NCI-H82 treated with DMSO at 0.1 percent for 48 hours (cell line): ENCODE results near the gene NXPH4.

Experiments used
- DNase-seq: peaks from one replicate; lab custom pipeline; 2025; ENCODE audit not compliant: unreplicated experiment; lab: John Stamatoyannopoulos, UW

NXPH4 gene

DNA sequence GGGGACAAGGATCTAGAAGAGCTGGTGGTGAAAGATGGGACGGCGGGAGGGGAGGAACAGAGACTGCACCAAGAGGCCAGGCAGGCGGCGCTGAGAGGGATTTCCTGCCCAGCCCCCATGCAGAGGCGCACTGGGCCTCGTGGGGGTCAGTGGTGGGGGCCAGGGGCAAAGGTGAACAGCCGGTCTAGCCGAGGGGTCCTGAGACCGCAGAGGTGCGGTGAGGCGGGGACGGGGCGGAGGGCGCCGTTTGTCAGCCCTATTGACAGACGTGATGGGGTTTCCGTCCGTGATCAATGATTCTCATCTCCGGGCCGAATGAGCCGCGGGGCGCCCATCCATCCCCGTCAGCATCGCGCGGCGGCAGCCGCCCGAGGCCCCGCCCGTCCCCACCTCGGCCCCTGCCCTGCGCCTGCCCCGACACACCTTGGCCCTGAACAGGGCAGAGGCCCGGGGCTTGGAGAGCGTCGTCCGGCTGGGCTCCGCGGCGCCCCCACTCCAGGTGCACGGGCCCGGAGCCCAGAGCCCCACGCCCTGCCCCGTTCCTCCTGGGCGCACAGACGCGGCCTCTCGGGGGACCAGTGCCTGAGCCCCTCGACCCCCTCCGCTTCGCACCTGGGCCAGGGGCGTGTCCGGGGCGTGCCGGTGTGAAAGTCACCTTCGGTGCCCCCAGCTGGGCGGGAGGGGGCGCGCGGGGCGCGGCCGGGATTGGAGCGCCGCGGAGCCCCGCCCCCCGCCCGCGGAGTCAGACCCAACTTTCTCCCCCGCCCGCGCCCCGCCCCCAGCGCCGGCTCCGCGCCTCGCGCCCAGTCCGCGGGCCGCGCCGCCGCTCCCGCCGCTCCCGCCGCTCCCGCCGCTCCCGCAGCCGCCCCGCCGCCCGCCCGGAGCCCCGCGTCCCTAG, at the start of gene NXPH4:
Gene NXPH4, plus strand, starts transcription at position 781 of the 898 bp plus-strand sequence. CDS start 176 bp downstream, outside the sequence.
- DNase-seq: no peak

DNA sequence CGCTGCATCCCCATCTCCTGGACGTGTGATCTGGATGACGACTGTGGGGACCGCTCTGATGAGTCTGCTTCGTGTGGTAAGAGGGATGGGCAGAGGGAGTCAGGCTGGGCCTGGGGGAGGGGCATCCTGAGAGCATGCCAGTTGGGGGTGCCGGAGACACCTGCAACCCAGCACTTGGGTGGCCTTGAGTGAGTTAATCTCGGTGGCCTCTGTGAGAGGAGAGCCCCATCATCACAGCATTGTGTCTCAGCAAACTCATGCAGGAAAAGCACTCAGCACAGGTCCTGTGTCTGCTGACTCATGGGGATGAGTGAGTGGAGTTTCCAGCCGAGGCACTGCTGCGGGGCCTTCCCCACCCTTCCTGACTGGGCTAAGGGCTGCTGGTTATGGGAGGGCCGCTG, 49.6 kb upstream of the NXPH4 start:
- no peak for DNase-seq

DNA sequence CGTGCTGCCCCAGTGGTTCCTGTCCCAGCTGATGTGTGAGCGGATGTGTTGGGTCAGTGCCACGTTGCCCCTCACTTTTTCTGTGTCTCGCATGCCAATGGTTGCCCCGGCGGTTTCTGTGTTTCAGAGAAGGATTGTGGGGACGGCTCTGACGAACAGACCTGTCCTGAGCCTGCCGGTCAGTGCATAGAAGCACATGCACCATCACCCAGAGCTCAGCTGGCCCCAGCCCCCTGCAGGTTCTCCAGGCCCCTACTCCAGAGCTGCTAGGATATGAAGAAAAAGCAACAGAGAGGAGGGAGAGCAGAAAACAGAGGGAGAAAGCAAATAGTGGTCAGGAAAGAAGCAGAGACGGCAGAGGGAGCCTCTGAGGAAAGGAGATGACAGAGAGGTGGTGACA, 48.5 kb upstream of the NXPH4 start:
- no peak for DNase-seq

DNA sequence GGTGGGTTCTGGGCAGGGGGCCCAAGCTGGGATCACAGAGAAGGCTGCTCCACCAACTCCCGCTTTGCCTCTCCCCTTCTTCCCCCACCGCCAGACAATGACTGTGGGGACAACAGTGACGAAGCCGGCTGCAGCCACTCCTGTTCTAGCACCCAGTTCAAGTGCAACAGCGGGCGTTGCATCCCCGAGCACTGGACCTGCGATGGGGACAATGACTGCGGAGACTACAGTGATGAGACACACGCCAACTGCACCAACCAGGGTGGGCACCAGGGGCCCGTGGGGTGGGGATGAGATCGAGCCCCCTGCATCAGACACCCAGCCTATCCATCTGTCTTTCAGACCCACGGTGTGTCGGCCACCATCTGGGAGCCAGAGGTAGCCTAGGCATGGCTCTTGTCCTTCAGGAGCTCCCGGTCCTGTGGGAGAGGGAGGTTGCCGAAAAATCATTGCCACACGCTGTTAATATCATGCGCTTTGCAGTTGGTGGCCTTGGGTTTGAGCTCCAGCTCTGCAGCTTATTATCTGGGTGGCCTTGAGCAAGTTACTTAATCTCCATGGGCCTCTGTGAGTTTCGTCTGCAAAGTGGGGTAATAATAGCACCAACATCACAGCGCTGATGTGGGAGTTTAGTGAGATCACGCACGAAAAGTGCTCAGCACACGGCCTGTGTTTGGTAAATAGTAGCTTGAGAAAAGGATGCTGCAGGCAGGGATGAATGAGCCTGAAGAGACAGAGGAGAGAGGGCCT, 47.4 kb upstream of the NXPH4 start:
- DNase-seq: no peak

DNA sequence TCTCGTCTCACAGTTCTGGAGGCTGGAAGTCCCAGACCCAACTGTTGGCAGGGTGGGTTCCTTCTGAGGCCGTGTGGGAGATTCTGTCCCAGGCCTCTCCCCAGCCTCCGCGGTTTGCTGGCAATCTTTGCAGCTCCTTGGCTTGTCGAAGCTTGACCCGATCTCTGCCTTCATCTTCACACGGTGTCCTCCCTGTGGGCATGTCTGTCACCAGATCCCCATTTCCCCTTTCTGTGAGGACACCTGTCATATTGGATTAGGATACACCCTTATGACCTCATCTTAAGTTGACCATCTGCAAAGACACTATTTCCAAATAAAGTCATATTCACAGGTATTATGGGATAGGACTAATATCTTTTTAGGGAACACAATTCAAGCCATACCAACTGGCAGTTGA, 46.6 kb upstream of the NXPH4 start:
- DNase-seq: no peak

DNA sequence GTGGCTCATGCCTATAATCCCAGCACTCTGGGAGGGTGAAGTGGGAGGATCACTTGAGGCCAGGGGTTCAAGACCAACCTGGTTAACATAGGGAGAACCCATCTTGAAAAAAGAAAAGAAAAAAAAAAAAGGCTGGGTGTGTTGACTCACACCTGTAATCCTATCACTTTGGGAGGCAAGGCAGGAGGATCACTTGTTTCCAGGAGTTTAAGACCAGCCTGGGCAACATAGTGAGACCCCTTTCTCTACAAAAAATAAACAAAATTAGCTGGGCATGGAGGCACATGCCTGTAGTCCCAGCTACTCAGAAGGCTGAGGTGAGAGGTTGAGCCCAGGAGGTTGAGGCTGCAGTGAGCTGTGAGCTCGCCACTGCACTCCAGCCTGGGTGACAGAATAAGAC, 46.2 kb upstream of the NXPH4 start:
- DNase-seq: no peak

DNA sequence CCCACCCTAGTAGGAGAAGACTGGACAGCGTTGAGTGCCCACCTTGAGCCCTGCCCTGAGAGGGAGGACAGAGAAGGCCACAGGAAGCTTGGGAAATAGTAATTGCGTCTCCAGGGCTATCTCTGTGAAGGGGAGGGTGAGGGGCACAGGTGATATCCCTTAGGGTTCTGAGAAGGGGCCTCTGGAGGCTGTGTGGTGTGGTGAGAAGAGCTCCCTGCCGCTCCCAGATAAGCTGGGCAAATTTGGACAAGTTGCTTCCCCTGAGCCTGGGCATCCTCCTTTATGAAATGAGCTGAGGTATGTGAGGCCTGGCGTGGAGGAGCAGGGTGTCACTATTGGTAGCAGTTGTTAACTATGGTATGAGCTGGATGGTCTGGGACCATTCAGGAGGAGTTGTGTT, 45.7 kb upstream of the NXPH4 start:
- no peak for DNase-seq

DNA sequence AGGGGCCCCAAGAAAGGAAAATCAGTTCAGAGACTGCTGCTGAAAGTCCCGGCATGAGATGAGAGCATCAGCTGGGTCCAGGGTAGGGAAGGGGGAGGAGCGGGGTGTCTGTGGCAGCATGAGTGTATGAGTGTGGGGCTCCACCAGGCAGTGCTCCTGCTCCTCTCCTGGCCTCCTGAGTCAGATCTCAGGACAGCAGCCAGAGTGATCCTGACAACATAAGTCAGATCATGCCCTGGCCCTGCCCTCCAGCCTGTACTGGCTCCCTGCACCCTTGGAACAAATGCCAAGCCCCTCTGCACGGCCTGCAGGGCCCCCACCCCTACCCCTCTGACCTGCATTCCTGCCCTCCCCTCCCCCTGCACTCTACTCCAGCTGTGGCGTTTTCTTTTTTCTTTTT, 44.9 kb upstream of the NXPH4 start:
- DNase-seq: no peak

DNA sequence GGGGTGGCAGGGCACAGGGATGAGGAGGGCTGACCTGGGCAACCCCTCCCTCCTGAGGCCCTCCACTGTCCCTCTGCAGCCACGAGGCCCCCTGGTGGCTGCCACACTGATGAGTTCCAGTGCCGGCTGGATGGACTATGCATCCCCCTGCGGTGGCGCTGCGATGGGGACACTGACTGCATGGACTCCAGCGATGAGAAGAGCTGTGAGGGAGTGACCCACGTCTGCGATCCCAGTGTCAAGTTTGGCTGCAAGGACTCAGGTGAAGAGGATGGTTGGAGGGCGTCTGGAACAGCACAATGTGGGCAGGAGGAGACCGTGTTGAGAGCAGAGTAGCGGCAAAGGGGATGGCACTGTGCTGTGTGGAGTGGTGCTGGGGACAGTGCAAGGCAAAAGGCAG, 43.5 kb upstream of the NXPH4 start:
- DNase-seq: no peak

DNA sequence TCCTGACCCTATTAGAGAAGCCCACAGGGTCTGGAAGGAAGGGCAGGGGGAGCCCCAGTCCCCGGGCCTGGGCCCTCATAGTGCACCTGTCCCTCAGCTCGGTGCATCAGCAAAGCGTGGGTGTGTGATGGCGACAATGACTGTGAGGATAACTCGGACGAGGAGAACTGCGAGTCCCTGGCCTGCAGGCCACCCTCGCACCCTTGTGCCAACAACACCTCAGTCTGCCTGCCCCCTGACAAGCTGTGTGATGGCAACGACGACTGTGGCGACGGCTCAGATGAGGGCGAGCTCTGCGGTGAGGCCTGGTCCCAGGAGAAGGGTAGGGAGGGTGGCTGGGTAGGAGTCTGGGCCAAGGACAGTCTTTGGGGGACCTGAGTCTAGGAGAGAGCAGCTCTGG, 42.9 kb upstream of the NXPH4 start:
- no peak for DNase-seq

DNA sequence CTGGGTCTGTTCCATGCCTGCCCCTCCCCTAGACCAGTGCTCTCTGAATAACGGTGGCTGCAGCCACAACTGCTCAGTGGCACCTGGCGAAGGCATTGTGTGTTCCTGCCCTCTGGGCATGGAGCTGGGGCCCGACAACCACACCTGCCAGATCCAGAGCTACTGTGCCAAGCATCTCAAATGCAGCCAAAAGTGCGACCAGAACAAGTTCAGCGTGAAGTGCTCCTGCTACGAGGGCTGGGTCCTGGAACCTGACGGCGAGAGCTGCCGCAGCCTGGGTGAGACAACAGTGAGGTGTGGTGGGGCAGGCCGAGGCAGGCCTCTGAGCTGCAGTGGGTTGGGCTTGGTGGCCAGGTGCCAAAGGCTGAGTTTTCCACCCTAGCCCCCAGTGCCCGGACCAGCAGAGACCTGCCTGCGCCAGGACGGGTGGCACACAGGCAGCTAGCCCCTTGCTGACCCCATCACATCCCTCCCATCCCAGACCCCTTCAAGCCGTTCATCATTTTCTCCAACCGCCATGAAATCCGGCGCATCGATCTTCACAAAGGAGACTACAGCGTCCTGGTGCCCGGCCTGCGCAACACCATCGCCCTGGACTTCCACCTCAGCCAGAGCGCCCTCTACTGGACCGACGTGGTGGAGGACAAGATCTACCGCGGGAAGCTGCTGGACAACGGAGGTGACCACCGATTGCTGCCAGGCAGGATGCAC, 41.0 kb upstream of the NXPH4 start:
- DNase-seq: peak; percentile 11

DNA sequence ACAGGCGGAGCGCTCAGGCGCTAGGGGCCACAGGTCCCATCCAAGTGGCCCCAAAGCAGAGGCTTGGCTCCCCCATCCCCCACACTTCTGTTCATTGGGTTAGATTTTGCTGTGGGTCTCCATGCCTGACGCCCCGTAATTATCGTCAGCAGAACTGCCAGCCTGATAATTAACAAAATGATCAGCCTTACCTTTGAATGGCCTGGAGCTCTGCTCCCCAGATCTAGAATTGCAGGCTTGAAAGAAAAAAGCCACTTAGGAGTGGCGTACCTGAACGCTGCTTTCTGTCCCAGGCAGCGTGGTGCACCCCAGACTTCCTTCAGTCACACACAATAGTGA, 40.5 kb upstream of the NXPH4 start:
- DNase-seq: no peak

DNA sequence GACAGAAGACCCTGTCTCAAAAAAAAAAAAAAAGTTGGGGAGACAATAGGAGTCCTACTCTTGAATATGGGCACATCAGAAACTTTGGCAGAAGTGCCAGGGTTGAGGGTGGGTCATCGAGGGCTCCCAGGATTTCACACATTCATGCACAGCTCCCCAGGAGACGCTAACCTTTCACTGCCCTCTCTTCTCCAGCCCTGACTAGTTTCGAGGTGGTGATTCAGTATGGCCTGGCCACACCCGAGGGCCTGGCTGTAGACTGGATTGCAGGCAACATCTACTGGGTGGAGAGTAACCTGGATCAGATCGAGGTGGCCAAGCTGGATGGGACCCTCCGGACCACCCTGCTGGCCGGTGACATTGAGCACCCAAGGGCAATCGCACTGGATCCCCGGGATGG, 39.7 kb upstream of the NXPH4 start:
- no peak for DNase-seq

DNA sequence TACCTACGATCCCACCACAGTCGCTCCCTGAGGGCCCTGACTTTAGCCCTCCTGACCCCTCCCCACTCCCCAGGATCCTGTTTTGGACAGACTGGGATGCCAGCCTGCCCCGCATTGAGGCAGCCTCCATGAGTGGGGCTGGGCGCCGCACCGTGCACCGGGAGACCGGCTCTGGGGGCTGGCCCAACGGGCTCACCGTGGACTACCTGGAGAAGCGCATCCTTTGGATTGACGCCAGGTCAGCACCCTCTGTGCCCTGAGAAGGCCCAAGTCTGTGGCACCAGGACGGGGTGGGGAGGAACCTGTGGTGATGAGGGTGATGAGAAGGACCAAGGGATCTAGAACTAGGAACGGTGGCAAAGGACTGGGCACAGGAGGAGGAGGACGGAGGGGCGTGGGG, 39.2 kb upstream of the NXPH4 start:
- DNase-seq: no peak

DNA sequence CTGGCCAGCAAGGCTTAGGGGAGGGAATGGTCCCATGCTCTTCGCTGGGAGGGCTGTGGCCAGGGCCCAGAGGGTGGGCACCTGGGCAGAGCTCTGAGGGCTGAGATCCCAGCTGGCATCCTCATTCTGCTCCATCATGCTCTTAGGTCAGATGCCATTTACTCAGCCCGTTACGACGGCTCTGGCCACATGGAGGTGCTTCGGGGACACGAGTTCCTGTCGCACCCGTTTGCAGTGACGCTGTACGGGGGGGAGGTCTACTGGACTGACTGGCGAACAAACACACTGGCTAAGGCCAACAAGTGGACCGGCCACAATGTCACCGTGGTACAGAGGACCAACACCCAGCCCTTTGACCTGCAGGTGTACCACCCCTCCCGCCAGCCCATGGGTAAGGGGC, 38.4 kb upstream of the NXPH4 start:
- DNase-seq: no peak

DNA sequence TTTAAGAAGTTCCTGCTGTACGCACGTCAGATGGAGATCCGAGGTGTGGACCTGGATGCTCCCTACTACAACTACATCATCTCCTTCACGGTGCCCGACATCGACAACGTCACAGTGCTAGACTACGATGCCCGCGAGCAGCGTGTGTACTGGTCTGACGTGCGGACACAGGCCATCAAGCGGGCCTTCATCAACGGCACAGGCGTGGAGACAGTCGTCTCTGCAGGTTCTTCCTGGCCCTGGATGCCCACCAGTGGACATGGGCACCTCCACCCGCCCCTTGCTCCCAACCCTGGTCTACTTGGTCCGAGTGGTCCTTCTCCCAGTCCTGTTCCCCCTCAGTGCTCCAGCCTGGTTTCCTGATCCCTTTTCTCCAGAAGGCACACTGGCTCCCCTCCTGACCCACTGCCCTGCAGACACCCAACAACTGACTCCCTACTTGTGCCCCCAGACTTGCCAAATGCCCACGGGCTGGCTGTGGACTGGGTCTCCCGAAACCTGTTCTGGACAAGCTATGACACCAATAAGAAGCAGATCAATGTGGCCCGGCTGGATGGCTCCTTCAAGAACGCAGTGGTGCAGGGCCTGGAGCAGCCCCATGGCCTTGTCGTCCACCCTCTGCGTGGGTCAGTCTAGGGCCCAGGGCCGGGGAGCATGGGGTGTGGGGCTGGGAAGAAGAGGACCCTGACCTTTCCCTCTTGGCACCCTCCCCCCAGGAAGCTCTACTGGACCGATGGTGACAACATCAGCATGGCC, 37.1 kb upstream of the NXPH4 start:
- no peak for DNase-seq

DNA sequence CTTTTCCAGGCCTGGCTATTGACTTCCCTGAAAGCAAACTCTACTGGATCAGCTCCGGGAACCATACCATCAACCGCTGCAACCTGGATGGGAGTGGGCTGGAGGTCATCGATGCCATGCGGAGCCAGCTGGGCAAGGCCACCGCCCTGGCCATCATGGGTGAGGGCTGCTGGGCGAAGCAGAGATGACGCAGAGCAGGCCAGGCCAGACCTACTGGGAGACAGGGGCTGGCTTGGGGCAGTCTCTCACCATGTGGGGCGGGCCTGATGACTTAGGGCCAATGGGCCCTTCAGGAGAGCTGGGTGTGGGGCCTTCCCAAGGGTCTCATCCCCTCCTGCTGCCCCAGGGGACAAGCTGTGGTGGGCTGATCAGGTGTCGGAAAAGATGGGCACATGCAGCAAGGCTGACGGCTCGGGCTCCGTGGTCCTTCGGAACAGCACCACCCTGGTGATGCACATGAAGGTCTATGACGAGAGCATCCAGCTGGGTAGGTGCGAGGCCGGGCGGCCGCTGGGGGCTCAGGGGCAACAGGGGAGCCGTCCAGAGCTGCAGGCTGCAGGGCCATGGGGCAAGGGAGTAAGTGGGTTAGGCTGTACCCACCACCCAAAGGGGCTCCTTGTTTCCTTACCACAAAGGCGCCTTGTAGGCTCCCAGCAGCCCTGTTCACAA, 36.1 kb upstream of the NXPH4 start:
- no peak for DNase-seq

DNA sequence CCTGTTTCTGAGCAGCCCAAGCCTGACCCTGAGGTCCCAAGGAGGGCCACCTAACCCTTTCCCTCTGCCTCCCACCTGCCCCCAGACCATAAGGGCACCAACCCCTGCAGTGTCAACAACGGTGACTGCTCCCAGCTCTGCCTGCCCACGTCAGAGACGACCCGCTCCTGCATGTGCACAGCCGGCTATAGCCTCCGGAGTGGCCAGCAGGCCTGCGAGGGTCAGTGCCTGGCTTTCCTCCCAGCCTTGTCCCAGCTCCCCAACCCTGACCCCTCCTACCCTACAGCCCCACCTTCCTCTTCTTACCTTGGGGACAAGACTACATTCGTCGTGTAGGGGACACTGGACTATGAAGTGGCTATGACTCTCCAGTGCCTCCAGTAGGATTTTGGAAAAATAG, 35.5 kb upstream of the NXPH4 start:
- DNase-seq: no peak

DNA sequence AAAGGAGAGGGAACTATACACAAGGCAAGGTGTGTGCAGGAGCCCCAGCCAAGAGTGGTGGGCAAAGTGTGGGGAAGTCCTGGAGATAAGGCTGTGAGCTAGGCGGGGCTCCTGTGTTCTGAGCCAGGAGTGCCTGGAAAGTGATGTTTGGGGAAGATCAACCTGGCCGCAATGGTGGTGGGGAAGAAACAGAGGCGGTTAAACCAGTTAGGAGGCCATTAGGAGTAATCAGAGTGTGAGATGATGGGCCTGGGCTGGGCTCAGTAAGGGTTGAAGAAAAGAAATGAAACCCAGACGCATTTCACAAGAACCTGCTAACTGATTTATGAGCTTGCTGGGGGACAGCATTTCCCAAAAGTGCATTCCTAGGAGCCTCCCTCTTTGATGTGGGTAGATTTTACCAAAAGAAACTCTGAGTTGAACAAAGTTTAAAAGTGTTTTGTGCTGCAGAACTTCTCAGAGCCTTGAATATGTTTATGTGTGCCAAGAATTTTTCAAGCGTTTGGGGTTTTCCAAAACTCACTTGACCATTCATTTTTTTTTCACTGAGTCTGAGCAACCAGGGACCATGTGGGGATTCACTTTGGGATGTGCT, 34.9 kb upstream of the NXPH4 start:
- no peak for DNase-seq

DNA sequence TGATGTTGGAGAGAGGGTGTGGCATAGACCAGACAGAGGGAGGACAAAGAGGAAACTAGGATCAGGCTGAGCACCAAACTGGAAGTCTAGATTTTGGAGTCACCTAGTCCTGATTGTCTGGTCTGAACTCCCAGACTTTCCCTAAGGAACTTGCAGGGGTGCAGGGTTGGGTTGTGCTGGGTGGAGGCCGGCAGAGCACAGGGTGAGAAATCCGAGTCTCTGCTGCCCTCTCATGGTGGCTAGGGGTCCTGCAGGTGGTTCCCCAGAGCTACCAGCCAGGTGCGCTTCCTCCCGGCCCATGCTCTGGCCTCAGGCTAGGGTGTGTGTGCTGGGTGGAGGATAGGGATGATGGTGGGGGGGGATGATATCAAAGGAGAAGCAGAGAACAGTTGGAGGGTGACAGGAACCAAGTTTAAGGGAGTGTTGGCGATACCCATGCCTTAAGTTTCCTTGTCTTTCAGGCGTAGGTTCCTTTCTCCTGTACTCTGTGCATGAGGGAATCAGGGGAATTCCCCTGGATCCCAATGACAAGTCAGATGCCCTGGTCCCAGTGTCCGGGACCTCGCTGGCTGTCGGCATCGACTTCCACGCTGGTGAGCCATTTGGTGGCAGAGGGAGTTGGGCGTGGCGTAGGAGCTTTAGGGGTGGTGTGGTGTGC, 33.5 kb upstream of the NXPH4 start:
- DNase-seq: peak; percentile 37
